GM12874 (cell line): Measurements from ENCODE around the gene FIGLA.

Experiments used
- TF ChIP-seq, protein P1 (sequence below): IDR thresholded peaks from 2 replicates; pipeline ENCODE4 v1.5.1; 2011; ENCODE audit warnings: low read depth, mild to moderate bottlenecking, control low read depth, low read length, moderate library complexity; ENCODE audit not compliant: insufficient read depth

FIGLA gene

DNA sequence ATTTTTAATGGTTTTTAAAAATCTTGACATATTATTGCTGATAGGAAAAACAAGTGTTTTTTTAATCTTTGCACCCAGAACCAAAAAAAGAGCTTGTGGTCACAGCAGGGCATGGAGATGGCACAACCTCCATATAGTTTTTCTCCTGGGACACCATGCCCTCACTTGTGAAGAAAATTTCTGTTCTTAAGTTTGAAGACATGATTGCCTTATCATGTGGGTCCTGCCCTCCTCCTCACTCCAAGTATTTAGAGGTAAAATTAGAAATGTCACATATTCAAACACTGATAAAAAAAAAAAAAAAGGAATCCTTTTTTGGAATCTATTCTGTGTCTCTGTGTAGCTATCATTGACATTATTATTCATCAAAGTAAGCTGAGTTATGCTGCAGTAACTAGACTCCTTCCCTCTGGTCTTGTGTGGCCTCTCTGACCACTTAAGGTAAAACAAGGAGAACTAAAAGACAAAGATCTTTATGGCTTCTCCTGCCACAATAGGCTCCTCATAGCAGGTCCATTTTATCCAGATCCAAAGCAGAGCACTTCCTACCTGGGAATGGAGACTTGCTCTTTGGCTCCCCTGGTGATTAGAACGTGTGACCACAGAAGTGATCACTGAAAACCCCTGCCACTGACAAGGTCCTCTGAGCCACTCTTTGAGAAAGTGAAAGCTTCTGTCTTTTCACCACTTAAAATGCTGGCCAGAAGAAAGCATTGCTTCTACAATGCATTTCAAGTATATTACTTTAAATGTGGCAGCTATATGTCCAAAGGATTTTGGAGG is 42.2 kb downstream of the FIGLA start:
- TF ChIP-seq, protein P1, sequence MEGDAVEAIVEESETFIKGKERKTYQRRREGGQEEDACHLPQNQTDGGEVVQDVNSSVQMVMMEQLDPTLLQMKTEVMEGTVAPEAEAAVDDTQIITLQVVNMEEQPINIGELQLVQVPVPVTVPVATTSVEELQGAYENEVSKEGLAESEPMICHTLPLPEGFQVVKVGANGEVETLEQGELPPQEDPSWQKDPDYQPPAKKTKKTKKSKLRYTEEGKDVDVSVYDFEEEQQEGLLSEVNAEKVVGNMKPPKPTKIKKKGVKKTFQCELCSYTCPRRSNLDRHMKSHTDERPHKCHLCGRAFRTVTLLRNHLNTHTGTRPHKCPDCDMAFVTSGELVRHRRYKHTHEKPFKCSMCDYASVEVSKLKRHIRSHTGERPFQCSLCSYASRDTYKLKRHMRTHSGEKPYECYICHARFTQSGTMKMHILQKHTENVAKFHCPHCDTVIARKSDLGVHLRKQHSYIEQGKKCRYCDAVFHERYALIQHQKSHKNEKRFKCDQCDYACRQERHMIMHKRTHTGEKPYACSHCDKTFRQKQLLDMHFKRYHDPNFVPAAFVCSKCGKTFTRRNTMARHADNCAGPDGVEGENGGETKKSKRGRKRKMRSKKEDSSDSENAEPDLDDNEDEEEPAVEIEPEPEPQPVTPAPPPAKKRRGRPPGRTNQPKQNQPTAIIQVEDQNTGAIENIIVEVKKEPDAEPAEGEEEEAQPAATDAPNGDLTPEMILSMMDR, result no peak

DNA sequence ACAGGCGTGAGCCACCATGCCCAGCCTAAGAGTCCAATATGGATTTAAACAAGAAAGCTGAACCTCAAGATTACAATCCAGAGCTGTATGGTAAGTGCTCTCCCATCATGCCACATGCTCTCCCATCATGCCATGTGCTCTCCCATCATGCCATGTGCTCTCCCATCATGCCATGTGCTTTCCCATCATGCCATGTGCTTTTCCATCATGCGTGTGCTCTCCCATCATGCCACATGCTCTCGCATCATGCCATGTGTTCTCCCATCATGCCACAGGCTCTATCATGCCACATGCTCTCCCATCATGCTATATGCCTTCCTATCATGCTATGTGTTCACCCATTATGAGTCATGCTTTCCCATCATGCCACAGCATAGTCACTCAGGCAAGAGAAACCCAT is 43.2 kb downstream of the FIGLA start:
- TF ChIP-seq, protein P1, result no peak

DNA sequence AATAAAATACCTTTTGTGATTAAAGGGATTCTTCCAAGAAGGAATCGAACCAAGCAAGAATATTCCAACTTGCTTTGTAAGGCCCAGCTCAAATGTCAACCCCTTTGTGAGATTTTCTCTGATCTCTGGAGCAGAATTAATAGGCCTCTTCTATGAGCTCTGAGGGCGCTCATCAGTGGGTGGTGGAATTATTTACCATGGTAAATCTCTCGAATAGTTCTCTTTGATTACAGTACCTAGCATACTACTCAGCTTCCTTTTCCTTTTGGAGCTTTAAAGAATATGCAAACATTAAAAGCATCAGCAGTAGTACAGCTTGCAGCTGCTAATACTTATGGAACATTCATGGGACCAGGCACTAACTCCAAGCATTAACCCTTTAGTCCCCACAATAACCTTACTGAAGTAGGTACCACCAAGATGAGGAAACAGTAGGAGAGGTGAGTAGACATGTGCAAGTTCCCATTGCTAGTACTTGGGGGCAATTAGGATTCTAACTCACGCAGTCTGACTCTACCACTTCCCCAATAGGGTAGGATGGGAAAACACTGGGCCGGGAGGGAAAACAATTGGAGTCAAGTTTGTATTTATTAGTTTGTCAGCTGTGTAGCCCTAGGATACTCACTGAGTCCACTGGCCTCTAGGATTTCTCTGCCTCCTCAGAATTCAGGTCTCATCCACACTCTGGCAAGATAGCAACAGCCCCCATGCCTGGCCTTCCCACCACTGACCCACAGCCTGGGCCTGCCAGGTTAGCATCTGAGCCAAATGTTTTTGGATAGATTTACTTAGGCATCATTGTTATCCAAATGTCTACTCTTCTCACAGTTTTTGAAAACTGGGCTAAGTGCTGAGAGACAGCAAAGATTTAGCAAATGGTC is 44.1 kb downstream of the FIGLA start:
- TF ChIP-seq, protein P1, result no peak

DNA sequence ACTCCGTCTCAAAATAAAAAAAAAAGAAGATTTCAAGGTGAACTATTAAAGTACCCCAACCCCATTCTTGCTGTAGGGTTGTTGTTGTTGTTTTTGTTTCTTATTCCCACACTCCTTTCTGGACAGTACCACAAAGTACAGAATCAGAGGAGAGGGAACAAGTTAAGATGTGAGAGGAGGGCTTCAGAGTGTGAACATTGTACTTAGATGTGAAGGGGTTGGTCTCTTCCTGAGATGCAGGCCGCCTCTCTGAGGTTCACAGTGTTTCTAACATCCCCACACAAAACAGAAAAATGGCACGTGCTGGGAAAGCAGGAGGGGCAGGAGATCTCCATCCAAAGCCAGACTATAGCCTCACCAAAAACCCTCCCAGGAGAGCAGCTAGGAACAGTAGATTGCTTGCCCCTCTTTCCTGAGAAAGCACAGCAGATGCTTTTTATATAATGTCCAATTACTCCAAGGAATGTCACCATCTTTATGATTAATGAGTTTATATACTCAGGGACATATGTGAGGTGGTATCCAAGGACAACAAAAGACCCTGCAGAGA is 45.1 kb downstream of the FIGLA start:
- TF ChIP-seq, protein P1, result no peak

DNA sequence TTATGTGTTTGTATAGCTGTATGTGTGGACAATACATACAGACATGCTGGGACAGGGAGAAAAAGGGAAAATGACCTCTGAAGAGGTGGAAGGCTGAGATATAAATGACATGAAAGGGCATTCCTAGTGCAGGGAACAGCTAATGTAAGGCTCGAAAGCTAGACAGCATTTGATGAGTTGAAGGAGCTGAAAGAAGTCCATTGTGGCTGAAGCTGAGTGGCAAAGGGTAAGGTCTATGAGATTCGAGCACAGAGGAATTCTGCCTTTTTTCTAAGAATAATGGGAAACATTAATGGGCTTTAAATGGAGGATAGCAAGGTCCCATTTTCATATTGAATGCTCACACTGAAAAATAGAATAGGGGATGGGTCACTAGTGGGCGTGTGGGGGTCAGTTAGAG is 46.0 kb downstream of the FIGLA start:
- TF ChIP-seq, protein P1, result no peak

DNA sequence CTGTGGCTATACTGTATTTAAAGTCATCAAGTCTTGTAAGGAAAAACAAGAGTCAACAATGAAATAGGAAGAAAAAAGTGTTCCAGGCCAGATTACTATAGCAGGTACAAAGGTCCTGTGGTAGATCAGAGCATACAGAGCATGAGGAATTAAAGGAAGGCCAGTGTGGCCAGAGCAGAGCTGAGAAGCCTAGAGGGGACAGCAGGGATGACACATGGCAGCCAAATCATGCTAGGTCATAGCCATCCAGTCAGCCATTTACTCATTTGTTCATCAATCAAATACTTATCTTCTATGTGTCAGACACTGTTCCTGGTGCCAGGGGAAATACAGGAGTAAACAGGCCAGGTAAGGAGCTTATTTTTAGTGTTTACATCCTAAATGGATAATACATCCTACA is 46.8 kb downstream of the FIGLA start:
- TF ChIP-seq, protein P1, result no peak

DNA sequence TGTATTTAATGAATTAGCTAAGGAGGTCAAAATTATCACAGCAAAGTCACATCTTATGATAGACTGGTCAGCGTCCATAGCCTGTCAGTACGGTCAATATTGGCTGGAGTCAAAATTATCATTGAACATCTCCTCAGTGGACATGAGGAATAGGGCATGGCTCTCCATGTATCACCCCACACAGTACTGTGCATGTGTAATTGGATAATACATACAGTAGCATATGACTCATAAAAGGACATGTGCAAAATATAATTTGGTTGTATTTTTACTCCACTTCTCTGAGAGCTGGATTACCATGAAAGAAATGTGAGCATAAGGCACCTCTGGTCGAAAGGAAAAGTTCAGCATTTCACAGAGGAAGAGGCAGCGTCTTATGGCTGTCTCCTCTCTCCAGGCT is 47.4 kb downstream of the FIGLA start:
- TF ChIP-seq, protein P1, result no peak
